Astrocyte (in vitro differentiated cells and primary cell): ENCODE data around the gene ZC3H18. TPM values are rescaled to one million over a fixed set of nuclear protein-coding genes. Genes with fewer than 3 reads are reported as not detected.

Experiments
- DNase-seq: peaks from one replicate; pipeline ENCODE4 v3.0.0-alpha.2; 2010; ENCODE audit warnings: low read depth
- FAIRE-seq: peaks from 2 replicates; lab custom pipeline; 2011; peaks lifted over from hg19 to GRCh38; lab: Jason Lieb, UNC
- H2AFZ ChIP-seq: 2 replicates; pipeline ENCODE4 v1.6.0; 2012; ENCODE audit warnings: low read depth, low read length, inconsistent platforms
- H3K27ac ChIP-seq: 2 replicates; pipeline ENCODE4 v1.5.1; 2011; ENCODE audit warnings: low read depth, low read length, inconsistent platforms
- H3K27me3 ChIP-seq: 2 replicates; pipeline ENCODE4 v1.6.0; 2011; ENCODE audit warnings: low read length, inconsistent platforms; ENCODE audit not compliant: insufficient read depth
- H3K36me3 ChIP-seq: 2 replicates; pipeline ENCODE4 v1.5.1; 2011; ENCODE audit warnings: low read length, inconsistent platforms; ENCODE audit not compliant: insufficient read depth
- H3K4me1 ChIP-seq: 2 replicates; pipeline ENCODE4 v1.5.1; 2011; ENCODE audit warnings: low read length, inconsistent platforms; ENCODE audit not compliant: insufficient read depth
- H3K4me2 ChIP-seq: 2 replicates; pipeline ENCODE4 v1.6.0; 2012; ENCODE audit warnings: low read length, inconsistent platforms
- H3K4me3 ChIP-seq: 2 replicates; pipeline ENCODE4 v1.5.1; 2011; ENCODE audit warnings: low read depth, mild to moderate bottlenecking, low read length, inconsistent platforms; ENCODE audit not compliant: insufficient read depth
- H3K79me2 ChIP-seq: 2 replicates; pipeline ENCODE4 v1.6.0; 2012; ENCODE audit warnings: mild to moderate bottlenecking, low read length, inconsistent platforms; ENCODE audit not compliant: insufficient read depth
- H3K9ac ChIP-seq: 2 replicates; pipeline ENCODE4 v1.6.0; 2012; ENCODE audit warnings: mild to moderate bottlenecking, low read length, inconsistent platforms
- H3K9me3 ChIP-seq: 2 replicates; pipeline ENCODE4 v1.5.1; 2012; ENCODE audit warnings: low read depth, mild to moderate bottlenecking, low read length, inconsistent platforms; ENCODE audit not compliant: insufficient read depth
- H4K20me1 ChIP-seq: 2 replicates; pipeline ENCODE4 v1.6.0; 2012; ENCODE audit warnings: low read length, inconsistent platforms; ENCODE audit not compliant: insufficient read depth
- H3K27ac Mint-ChIP-seq: one replicate; pipeline ENCODE4 v1.8.0; 2021; ENCODE audit warnings: mild to moderate bottlenecking, mixed read lengths; ENCODE audit not compliant: unreplicated experiment
- H3K27me3 Mint-ChIP-seq: one replicate; pipeline ENCODE4 v1.8.0; 2021; ENCODE audit warnings: low read depth, mixed read lengths; ENCODE audit not compliant: unreplicated experiment
- H3K36me3 Mint-ChIP-seq: one replicate; pipeline ENCODE4 v1.8.0; 2021; ENCODE audit warnings: low read depth, mixed read lengths; ENCODE audit not compliant: unreplicated experiment
- H3K4me1 Mint-ChIP-seq: one replicate; pipeline ENCODE4 v1.8.0; 2021; ENCODE audit warnings: low read depth, mixed read lengths; ENCODE audit not compliant: unreplicated experiment
- H3K4me3 Mint-ChIP-seq: one replicate; pipeline ENCODE4 v1.8.0; 2021; ENCODE audit warnings: mild to moderate bottlenecking, moderate library complexity, mixed read lengths; ENCODE audit not compliant: unreplicated experiment
- H3K9me3 Mint-ChIP-seq: one replicate; pipeline ENCODE4 v1.8.0; 2021; ENCODE audit warnings: mild to moderate bottlenecking, mixed read lengths; ENCODE audit not compliant: unreplicated experiment
- EZH2 ChIP-seq: IDR thresholded peaks from 2 replicates; pipeline ENCODE4 v1.6.1; 2012; ENCODE audit warnings: mild to moderate bottlenecking, low read length, inconsistent platforms; ENCODE audit not compliant: insufficient read depth
- total RNA-seq: library from RNA; stranded (reverse); gene quantifications from 2 replicates; pipeline ENCODE4 v1.2.1, GENCODE V29; 2021
- TF ChIP-seq, protein P1 (sequence below): IDR thresholded peaks from 2 replicates; pipeline ENCODE4 v1.5.1; 2011; ENCODE audit warnings: low read depth, mild to moderate bottlenecking, inconsistent platforms, low read length, moderate library complexity; ENCODE audit not compliant: insufficient read depth

ZC3H18 gene
- total RNA-seq, 1 donor from 2014 or later: 32.8 TPM

DNA sequence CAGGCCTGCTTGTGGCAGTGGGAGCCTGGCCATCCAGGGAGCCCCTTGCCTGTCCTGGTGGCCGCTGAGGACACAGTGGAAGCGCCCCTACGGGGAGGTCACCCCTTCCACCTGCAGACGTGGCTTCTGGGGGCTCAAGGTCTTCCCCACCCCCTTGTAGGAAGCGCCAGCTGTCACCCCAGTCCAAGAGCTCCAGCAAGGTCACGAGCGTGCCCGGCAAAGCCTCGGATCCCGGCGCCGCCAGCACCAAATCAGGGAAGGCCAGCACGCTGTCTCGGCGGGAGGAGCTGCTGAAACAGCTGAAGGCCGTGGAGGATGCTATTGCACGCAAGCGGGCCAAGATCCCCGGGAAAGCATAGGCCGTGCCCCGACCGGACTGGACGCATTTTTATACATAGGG lies 60.7 kb downstream of the ZC3H18 start:
- Histone ChIP-seq H3K4me1 (peaks cover 14% of the 10 kb centered on the region), H3K9me3 (no peaks in the 10 kb centered on the region), H3K27me3 (no peaks in the 10 kb centered on the region), H3K4me2 (no peak overlapping the region), H2AFZ (no peak overlapping the region), H3K4me3 (no peak overlapping the region), H3K36me3 (peaks cover 7% of the 10 kb centered on the region), H3K9ac (no peak overlapping the region), H3K79me2 (no peaks in the 10 kb centered on the region), H3K27ac (no peak overlapping the region), H4K20me1 (peaks cover 16% of the 10 kb centered on the region)
- peaks cover 5% of the 10 kb centered on the region for H3K4me1 Mint-ChIP-seq
- H3K27me3 Mint-ChIP-seq: no peaks in the 10 kb centered on the region
- peaks cover 3% of the 10 kb centered on the region for H3K36me3 Mint-ChIP-seq
- DNase-seq (no peak), FAIRE-seq (no peak)
- no peak for TF ChIP-seq EZH2
- TF ChIP-seq, protein P1, sequence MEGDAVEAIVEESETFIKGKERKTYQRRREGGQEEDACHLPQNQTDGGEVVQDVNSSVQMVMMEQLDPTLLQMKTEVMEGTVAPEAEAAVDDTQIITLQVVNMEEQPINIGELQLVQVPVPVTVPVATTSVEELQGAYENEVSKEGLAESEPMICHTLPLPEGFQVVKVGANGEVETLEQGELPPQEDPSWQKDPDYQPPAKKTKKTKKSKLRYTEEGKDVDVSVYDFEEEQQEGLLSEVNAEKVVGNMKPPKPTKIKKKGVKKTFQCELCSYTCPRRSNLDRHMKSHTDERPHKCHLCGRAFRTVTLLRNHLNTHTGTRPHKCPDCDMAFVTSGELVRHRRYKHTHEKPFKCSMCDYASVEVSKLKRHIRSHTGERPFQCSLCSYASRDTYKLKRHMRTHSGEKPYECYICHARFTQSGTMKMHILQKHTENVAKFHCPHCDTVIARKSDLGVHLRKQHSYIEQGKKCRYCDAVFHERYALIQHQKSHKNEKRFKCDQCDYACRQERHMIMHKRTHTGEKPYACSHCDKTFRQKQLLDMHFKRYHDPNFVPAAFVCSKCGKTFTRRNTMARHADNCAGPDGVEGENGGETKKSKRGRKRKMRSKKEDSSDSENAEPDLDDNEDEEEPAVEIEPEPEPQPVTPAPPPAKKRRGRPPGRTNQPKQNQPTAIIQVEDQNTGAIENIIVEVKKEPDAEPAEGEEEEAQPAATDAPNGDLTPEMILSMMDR: no peak
- no peak overlapping the region for H3K4me3 Mint-ChIP-seq
- no peak overlapping the region for H3K27ac Mint-ChIP-seq
- H3K9me3 Mint-ChIP-seq: no peaks in the 10 kb centered on the region

DNA sequence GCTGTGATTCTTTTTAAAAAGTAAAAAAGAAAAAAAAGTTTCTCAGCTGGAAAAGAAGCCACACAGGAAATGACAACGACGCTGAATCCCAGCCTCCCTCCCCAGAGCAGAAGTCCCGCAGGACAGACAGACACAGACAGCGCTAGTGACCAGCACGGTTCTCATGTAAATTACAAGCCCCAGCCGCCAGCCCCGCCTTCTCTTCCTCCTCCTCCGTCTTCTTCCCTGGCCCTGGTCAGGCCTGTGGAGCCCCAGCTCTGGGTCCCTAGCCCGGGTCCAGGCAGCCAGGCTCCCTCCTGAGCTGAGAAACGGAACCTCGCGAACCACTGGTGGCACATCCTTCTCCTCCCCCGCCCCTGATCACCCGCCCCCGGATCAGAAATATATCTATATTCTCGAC lies 61.2 kb downstream of the ZC3H18 start:
- H3K4me3 Mint-ChIP-seq: no peak overlapping the region
- peak overlapping the region; percentile 69 for H3K27ac Mint-ChIP-seq
- no peaks in the 10 kb centered on the region for H3K9me3 ChIP-seq
- peaks cover 7% of the 10 kb centered on the region for H3K36me3 Mint-ChIP-seq
- DNase-seq (no peak), FAIRE-seq (no peak)
- no peaks in the 10 kb centered on the region for H3K27me3 Mint-ChIP-seq
- H3K4me2 ChIP-seq: no peak overlapping the region
- TF ChIP-seq, protein P1: no peak
- no peak for TF ChIP-seq EZH2
- no peaks in the 10 kb centered on the region for H3K79me2 ChIP-seq
- H3K27me3 ChIP-seq: no peaks in the 10 kb centered on the region
- H3K9ac ChIP-seq: no peak overlapping the region
- no peak overlapping the region for H3K4me3 ChIP-seq
- peaks cover 5% of the 10 kb centered on the region for H3K4me1 Mint-ChIP-seq
- H3K27ac ChIP-seq: no peak overlapping the region
- peaks cover 7% of the 10 kb centered on the region for H3K36me3 ChIP-seq
- no peak overlapping the region for H2AFZ ChIP-seq
- H4K20me1 ChIP-seq: peaks cover 18% of the 10 kb centered on the region
- H3K4me1 ChIP-seq: peaks cover 14% of the 10 kb centered on the region
- no peaks in the 10 kb centered on the region for H3K9me3 Mint-ChIP-seq

DNA sequence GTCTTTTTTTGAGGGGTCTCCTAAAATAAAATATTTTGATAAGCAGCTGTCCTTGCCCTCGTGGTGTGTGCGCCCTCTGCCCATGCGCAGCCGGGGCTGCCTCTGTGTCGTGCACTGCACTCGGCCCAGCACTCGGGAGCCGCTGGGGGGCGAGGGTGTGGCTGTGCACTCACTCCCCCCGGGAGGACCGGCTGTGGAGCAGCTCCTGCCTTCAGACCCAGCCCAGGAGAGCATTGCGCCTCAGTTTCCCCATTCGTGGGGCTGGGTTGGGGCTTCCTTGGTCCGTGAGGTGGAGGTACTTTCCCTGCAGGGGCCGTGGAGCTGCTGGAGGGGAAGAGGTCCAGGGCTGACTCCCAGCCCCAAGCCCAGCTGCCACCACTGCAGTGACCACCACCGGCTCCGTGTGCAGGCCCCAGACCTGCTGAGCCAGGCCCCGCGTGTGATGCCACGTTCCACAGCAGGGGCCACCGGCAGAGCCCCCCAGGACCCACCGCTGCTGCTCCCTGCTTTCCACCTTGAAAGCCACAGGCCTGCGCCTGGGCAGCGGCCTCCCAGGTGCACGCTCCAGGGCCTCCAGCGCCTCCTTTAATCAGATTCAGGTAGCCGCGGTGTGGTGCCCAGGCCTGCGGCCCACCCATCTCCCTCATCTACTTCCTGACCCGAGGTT lies 61.9 kb downstream of the ZC3H18 start:
- TF ChIP-seq, protein P1: no peak
- TF ChIP-seq EZH2: no peak
- Mint-ChIP-seq H3K9me3 (no peaks in the 10 kb centered on the region), H3K27me3 (no peaks in the 10 kb centered on the region), H3K36me3 (peaks cover 7% of the 10 kb centered on the region), H3K4me1 (peaks cover 5% of the 10 kb centered on the region), H3K27ac (no peak overlapping the region), H3K4me3 (no peak overlapping the region)
- Histone ChIP-seq H3K4me1 (peaks cover 14% of the 10 kb centered on the region), H2AFZ (no peak overlapping the region), H3K27ac (no peak overlapping the region), H3K9ac (no peak overlapping the region), H4K20me1 (peaks cover 18% of the 10 kb centered on the region), H3K4me3 (no peak overlapping the region), H3K9me3 (no peaks in the 10 kb centered on the region), H3K36me3 (peaks cover 4% of the 10 kb centered on the region), H3K27me3 (no peaks in the 10 kb centered on the region), H3K79me2 (no peaks in the 10 kb centered on the region), H3K4me2 (no peak overlapping the region)
- FAIRE-seq (no peak), DNase-seq (no peak)
